GM19193 (cell line): ENCODE measurements around the gene ABHD2.

Experiments
- POLR2A ChIP-seq: IDR thresholded peaks from 4 replicates; pipeline ENCODE4 v1.6.1; 2011; ENCODE audit not compliant: insufficient read depth, insufficient read length; ENCODE audit errors: extremely low read depth

ABHD2 gene

GRCh38 chr15:89070197-89071124 is 17.8 kb upstream of the ABHD2 start:
- TF ChIP-seq POLR2A, result no peak

DNA sequence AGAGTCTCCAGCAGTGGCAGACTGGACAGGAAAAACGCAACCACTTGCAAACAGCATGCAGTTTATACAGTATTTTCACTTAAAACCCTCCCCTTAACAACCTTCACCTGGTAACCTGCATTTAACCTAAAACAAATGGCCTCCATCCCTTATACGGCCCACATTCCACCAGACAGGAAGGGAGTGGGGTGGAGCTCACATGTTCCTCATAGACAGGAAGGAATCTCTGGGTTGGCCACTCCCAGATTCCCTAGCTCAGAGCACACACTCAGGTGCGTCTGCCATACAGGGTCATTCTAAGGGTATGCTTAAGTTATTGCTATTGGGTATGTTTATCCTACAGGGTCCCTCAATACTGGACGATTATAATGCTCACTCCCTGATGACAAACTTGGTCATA is 16.8 kb upstream of the ABHD2 start:
- no peak for TF ChIP-seq POLR2A

DNA sequence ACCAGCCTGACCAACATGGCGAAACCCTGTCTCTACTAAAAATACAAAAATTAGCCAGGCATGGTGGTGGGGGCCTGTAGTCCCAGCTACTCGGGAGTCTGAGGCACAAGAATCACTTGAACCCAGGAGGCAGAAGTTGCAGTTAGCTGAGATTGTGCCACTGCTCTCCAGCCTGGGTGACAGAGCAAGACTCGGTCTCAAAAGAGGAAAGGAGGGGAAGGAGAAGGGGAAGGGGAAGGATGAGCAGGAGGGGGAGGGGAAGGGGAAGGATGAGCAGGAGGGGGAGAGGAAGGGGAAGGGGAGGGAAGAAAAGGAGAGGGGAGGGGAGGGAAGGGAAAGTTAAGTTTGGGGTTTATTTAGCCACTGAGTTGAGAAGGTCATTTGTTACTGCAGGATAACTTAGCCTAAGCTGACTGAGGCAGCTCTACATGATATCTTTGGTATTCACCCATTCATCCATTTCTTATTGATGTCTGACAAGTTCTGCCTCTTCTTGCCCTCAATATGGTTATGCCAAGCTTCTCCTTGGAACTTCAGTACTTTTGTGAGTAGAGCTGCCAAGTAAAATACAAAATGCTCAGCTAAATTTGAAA is 15.9 kb upstream of the ABHD2 start:
- no peak for TF ChIP-seq POLR2A

- no peak for TF ChIP-seq POLR2A
Measured at GRCh38 chr15:89074402-89075012, 13.7 kb upstream of the ABHD2 start.

- no peak for TF ChIP-seq POLR2A
Measured at GRCh38 chr15:89075101-89075640, 13.1 kb upstream of the ABHD2 start.

DNA sequence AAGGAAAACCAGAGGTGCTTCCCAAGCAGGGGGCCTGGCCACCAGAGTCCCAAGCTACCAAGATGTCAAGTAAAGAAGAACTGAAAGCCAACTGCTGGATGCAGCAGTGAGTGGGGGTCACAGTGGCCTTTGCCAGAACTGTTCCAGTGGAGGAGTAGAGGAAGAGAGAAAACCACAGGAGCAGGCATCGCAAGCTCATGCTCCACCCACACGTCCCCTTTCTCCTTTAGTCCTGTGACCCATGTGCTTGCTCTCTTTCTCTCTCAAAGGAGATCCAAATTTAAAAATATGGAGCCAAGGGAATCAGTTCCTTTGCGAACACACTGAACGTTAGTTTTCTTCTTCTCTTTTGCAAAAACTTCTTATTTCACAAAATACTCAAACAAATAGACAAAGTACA is 12.4 kb upstream of the ABHD2 start:
- no peak for TF ChIP-seq POLR2A

GRCh38 chr15:89077750-89078149 is 10.5 kb upstream of the ABHD2 start:
- no peak for TF ChIP-seq POLR2A

DNA sequence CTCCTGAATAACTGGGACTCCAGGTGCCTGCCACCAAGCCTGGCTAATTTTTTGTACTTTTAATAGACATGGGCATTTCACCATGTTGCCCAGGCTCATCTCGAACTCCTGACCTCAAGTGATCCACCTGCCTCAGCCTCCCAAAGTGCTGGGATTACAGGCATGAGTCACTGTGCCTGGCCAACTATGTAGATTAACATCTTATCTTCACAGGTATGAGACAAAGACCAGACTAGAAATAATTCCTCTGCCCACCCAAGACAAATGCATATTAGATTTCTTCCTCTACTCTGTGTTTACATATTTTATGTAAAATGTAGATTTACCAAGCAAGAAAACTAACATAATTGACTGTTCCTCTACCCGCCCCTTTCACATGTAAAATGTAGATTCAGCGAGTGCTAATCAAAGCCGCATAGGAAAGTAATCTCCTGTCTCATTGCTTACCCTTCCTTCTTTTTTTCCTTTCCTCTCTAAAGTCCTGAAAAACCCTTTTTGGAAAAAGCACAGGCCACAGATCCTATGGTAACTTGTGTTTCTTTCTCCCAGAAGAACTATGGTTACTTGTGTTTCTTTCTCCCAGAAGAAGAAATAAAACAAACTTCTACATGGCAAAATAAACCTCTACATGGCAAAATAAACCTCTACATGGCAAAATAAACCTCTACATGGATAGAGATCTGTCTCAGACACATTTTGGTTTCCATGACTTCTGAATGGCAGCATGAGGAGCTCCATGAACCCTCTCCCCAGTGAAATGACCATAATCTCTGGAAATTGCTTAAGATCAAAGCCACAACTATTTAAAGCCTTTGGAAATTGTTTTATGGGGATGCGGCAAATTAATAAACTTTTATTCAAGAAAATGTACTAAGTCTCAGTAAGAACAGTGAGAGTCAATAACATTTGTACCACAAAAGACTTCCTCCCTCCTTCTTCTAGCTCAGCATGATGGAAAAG is 9.1 kb upstream of the ABHD2 start:
- TF ChIP-seq POLR2A, result no peak

GRCh38 chr15:89081878-89082277 is 6.4 kb upstream of the ABHD2 start:
- no peak for TF ChIP-seq POLR2A

- TF ChIP-seq POLR2A, result no peak
Measured at GRCh38 chr15:89083246-89083645, 5.0 kb upstream of the ABHD2 start.

DNA sequence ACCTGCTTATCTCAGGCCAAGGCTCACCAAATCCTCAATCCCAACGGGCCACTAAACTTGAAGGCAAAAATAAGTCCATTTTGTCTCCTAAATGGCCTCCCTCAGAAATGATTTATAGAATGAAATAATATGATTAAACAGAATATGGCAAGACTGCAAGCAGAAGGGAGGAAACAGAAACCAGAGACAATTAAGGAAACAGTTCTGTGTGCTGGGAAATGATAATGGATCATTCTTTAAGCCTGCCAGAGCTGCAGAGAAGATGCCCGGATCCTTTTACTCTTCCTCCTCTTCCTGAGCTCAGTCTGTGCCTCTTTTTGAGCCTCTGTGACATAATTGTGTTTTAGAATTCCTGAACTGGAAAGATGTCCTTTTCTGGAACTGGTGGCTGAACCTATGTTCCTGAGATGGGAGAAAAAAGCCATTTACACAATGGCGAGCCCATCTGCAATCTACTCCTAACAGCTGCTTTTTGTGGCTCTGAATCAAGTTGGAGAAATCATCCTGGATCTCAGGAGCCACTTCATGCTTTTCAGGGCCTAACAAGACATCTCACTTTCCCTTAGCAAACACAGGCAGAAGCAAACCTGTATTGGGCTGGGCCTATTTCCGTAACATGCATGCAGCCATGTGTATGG is 2.8 kb upstream of the ABHD2 start:
- no peak for TF ChIP-seq POLR2A

DNA sequence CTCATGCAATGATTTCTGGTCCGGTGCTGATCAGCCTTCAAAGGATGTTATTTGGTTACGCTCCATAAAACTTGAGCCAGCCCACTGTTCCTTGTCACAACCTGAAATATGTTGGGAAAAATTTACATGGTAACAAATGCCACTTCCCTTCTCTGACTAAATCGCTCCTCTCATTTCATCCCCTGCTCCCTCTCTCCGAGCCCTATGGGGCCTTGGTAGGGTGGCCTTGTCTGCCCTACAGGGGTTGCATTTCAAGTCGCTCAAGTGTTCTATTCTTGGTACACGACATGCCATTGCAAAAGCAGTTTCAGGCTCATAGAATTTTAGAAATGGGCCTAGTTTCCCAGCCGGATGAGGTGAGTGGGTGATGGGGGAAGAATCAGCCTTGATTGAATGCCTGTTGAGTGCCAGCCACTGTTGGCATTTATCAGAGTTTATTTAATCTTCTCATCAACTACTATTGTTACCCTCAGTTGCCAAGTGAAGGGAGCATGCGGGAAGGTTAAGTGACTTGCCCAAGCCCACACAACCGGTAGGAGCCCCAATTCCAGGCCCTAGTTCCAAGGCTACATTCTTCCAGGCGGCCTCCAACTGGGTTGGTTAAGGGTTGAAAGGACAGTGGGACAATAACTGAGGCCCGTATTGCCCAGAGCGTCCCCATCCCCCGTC is 961 bp upstream of the ABHD2 start:
- no peak for TF ChIP-seq POLR2A

- TF ChIP-seq POLR2A, result no peak
Measured at GRCh38 chr15:89088605-89089315, 504 bp downstream of the ABHD2 start.
